HG03520 (cell line): Measurements from ENCODE around the gene SLC25A21.
"Not testable (repeated sequence)": the region's sequence is repeated elsewhere in the genome, so short reads cannot be mapped to it uniquely, and the experiment has no call there.

ENCODE experiments used
- ATAC-seq: cut with Tn5 transposase; IDR thresholded peaks from one replicate; pipeline ENCODE4 v1.9.1; 2021; ENCODE audit warnings: mild to moderate bottlenecking, moderate library complexity; ENCODE audit not compliant: unreplicated experiment

SLC25A21 gene

GRCh38 chr14:37172024-37172869 lies at the start of gene SLC25A21:
Gene SLC25A21, minus strand, starts transcription at chr14:37172606.
- no peak for ATAC-seq

- no peak for ATAC-seq
Measured at GRCh38 chr14:37221073-37221472, 48.7 kb upstream of the SLC25A21 start.

- no peak for ATAC-seq
Measured at GRCh38 chr14:37215345-37215744, 42.9 kb upstream of the SLC25A21 start.

- no peak for ATAC-seq
Measured at GRCh38 chr14:37213016-37213415, 40.6 kb upstream of the SLC25A21 start.

- no peak for ATAC-seq
Measured at GRCh38 chr14:37210448-37210847, 38.0 kb upstream of the SLC25A21 start.

- ATAC-seq = not testable (repeated sequence)
Measured at GRCh38 chr14:37209617-37210016, 37.2 kb upstream of the SLC25A21 start.

- not testable (repeated sequence) for ATAC-seq
Measured at GRCh38 chr14:37205623-37206605, 33.5 kb upstream of the SLC25A21 start.

GRCh38 chr14:37203423-37203822 lies 31.0 kb upstream of the SLC25A21 start:
- no peak for ATAC-seq

- ATAC-seq = no peak
Measured at GRCh38 chr14:37202812-37203211, 30.4 kb upstream of the SLC25A21 start.

GRCh38 chr14:37202265-37202664 lies 29.9 kb upstream of the SLC25A21 start:
- no peak for ATAC-seq

GRCh38 chr14:37201724-37202123 lies 29.3 kb upstream of the SLC25A21 start:
- ATAC-seq = no peak

- no peak for ATAC-seq
Measured at GRCh38 chr14:37198907-37199306, 26.5 kb upstream of the SLC25A21 start.

- ATAC-seq = no peak
Measured at GRCh38 chr14:37198273-37198598, 25.8 kb upstream of the SLC25A21 start.

GRCh38 chr14:37197421-37198272 lies 25.2 kb upstream of the SLC25A21 start, which contains the start of gene MIPOL1:
Gene MIPOL1, plus strand, starts transcription at chr14:37197937. Its CDS starts 49,952 bp downstream, at chr14:37247889.
- no peak for ATAC-seq

- no peak for ATAC-seq
Measured at GRCh38 chr14:37196604-37197420, 24.4 kb upstream of the SLC25A21 start.

GRCh38 chr14:37195327-37195726 lies 22.9 kb upstream of the SLC25A21 start:
- ATAC-seq = no peak

- ATAC-seq = no peak
Measured at GRCh38 chr14:37194698-37195097, 22.3 kb upstream of the SLC25A21 start.

GRCh38 chr14:37189733-37190132 lies 17.3 kb upstream of the SLC25A21 start:
- ATAC-seq = not testable (repeated sequence)

- ATAC-seq = not testable (repeated sequence)
Measured at GRCh38 chr14:37187840-37188577, 15.6 kb upstream of the SLC25A21 start.
